ENCODE results near the gene RALGAPB.
"Not testable (repeated sequence)": the region's sequence is repeated elsewhere in the genome, so short reads cannot be mapped to it uniquely, and the experiment has no call there.

RALGAPB gene

DNA sequence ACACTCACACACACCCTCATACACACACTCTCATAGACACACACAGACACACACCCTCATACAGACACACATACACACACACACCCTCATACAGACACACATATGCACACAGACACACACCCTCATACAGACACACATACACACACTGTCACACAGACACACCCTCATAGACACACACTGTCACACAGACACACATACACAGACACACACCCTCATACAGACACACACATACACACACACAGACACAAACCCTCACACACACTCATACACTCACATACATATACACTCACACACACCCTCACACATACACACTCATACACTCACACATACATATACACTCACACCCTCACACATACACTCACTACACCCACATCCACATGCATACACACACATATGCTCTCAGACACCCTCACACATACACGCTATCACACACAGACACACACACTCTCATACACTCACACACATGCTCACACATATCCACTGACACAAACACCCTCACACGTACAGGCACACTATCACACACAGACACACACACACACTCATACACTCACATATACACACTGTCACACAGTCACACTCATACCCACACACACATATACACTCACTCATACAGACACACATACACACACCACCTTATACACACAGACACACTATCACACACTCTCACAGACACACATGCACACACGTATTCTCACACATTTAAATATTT, 117.5 kb downstream of the RALGAPB start:
- no peak for DNase-seq

- DNase-seq, result no peak
These were observed 118.2 kb downstream of the RALGAPB start for GRCh38 chr20:38590676-38591473.

DNA sequence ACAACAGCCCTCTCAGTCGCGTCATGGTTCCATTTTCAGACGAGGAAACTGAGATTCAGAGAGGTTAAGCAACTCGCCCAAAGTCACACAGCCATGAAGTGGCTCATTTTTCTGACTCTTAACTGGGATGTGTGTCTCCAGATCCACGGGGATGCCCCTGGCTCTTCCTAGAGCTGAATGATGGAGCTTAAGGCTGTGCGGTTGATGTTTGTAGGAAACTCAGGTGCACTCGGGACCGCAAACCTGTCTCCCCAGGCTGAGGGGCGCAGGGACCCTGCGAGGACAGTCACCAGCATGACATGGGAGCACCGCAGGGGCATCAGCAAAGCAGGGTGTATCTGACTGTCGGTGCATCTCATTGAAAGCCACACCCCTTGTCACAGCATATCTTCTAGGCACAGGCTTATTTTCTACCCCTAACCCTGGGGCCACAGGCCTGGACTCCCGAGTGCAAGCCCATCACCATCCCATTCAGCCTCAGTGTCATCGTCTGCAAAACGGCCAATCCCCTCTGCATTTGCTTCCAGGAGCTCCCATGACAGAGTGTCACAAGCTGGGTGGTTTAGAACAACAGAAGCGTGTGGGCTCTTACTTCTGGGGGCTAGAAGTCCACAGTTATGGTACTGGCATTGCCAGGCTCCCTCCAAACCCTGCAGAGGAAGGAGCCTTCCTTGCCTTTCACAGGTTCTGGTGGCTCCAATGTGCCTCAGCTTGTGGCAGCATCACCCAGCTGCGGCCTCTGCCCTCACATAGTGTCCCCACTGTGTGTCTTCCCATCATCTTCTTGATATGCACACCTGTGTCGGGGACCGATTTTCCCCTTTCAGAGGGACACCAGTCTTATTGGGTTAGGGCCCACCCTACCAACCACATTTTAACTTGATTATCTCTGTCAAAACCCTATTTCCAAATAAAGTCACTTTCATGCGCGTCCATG, 119.1 kb downstream of the RALGAPB start:
- DNase-seq, result no peak

GRCh38 chr20:38592411-38592790, 119.8 kb downstream of the RALGAPB start:
- DNase-seq, result not testable (repeated sequence)

- DNase-seq, result not testable (repeated sequence)
These were observed 121.6 kb downstream of the RALGAPB start for GRCh38 chr20:38594281-38594680.

GRCh38 chr20:38595886-38596285, 123.2 kb downstream of the RALGAPB start:
- not testable (repeated sequence) for DNase-seq

DNA sequence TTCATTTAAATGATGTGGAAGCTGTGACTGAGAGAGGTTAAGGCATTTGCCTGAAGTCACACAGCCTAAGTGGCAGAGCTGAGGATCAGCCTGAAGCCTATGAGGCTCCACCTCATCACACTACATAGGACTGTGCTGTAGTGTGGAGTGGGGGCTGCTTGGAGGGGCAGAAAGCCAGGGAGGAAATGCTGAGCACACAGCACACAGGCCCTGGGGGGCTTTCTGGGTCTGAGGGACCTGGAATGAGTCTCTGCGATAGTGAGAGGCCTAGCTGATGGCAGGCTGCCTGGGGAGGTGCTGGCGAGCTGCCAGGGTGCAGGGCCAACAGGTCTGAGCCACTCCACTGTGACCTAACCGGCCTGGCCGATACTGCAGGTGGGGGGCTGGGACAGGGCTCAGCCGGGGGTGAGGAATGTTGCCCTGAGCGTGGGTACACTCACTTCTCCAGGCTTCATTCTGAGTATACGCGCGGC, 126.8 kb downstream of the RALGAPB start:
- no peak for DNase-seq

- DNase-seq, result no peak
These were observed 127.4 kb downstream of the RALGAPB start for GRCh38 chr20:38600057-38600456.

- no peak for DNase-seq
These were observed 128.9 kb downstream of the RALGAPB start, which contains the start of gene ARHGAP40 for GRCh38 chr20:38601216-38602184. Gene ARHGAP40, plus strand, starts transcription at chr20:38601809.

- DNase-seq, result no peak
These were observed 129.5 kb downstream of the RALGAPB start for GRCh38 chr20:38602185-38602581.

DNA sequence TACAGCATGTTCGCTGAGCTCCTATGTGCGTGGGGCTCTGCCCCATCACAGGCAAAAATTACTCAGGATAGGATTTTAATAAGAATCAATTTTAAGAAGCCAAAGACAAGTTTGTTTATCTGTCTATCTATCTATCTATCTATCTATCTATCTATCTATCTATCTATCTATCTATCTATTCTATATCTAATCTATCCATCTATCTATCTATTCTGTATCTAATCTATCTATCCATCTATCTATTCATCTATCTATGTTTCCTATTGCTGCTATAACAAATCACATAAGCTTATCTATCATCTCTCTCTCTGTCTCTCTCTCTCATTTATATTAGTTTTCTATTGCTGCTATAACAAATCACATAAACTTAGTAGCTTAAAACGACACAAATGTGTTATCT, 130.6 kb downstream of the RALGAPB start:
- DNase-seq, result no peak

DNA sequence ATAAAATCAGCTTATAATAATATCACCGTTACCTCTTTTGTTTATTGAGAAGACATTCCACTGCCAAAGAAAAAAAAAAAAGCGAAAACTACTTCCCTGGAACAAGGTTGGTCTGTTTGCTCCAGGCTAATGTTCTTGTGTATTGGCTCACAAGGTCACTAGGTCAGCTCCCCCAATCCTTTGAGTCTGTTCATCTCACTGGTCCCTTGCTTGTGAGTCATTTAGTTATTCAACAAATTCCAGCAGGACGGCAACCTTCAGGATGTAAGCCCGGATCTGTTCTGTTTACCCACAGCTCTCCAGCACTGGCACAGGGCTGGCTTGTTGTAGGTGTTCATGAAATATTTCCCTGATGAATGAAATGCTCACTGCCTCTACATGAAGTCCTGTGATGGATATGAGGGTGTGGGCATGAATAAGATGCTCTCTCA, 132.2 kb downstream of the RALGAPB start:
- DNase-seq, result no peak

GRCh38 chr20:38607351-38607750, 134.7 kb downstream of the RALGAPB start:
- DNase-seq, result no peak

DNA sequence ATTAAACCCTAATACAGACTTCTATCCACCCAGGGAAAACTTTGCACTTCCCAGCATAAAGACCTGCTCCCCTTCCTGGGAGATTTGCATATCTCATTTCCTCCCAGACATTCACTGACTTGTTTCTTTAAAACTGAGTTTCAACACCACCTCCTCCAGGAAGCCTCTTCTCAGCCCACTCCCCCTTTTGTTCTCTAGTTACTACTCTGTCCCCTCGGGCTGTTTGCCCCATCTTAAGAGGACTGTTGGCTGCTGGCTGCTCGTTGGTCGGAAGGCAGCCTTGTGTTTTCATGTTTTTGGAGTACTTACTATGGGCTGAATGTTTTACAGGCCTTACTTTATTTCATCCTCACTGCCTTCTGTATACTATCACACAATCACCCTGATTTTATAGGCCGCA, 135.5 kb downstream of the RALGAPB start:
- DNase-seq, result no peak

GRCh38 chr20:38609815-38610214, 137.2 kb downstream of the RALGAPB start:
- peak; percentile 24 for DNase-seq

DNA sequence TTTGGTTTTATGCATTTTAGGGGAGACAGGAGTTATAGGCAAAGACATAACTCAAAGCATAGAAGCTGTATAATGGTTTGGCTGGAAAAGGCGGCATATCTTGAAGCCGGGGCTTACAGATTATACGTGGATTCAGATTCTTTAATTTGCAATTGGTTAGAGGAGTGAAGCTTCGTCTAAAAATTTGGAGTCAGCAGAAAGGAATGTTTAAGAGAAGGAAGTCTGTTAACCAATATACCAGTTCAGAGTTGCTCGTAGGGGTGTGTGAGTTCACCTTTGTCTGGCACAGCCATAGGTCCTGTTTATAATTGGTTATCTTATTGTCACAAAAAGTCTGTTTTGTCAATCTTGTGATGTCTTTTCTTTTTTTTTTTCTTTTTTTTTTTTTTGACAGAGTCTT, 137.9 kb downstream of the RALGAPB start:
- no peak for DNase-seq

- DNase-seq, result no peak
These were observed 140.3 kb downstream of the RALGAPB start for GRCh38 chr20:38612751-38613515.

DNA sequence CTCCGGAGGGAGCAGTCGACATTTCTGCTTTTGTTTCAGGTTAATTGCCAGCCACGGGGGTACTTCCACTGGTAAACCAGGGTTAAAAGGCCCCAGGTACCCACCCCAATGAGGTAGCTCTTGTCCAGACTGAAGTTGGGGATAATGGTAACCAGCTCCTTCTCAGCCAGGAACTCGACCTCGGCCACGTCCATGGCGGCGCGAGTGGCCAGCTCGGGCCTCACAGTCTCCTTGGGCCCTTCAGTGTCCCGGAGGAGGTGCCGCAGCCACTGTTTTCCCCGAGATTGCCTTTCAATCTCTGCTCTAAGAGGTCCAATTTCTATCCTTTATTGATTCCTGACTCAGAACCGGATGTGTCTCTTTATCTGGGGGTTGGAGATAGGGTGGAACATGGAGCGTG, 142.6 kb downstream of the RALGAPB start:
- DNase-seq, result no peak

DNA sequence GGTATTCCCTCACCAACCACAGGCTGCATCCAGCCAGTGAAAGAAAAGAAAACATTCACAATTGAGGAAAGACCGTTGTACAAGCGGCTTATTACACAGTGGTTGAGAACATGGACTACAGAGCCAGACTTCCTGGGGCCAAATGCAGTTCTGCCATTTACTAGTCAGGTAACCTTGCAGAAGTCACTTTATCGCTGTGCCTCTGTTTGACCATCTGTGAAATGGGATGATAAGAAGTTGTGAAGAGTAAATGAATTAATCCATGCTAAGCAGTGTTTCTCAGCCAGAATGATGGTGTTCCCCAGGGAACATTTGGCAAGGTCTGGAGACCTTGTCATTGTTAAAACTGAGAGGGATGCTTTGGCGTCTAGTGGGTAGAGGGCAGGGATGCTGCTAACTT, 143.8 kb downstream of the RALGAPB start:
- no peak for DNase-seq

DNA sequence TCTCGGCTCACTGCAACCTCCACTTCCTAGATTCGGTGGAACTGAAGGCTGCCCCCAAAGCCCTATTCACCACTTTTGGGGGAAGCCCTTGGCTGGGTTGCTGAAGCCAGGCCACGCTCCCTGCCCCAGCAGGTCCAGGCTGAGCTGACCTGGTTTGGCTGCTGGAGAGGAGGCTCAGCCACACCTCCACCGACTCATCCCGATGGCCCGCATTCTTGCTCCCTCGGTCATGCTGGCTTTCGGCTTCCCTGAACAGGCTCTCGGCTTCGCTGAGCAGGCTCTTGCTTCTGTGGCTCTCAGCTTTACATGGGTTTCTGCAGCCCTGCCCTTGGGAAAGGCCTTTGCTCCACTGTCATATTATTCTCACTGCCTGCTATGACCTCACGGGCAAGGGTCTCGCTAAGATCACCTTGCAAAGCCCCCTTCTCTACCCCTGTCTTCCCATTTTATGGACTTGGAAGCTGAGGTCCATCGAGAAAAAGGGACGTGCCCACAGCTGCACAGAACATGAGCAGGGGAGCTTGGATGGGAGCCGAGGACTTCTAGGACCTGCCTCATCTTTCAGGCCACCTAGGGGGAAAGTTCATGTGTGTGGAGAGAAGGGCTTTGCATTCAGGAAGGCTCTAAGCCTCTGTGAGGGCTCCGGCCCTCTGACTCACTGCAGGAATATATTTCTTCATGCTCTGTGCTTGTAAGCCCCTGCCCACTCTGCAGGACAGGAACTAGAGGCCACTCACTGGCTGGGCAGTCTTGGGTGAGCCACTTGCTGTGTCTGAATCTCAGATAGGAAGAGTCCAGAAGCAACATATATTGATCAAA, 144.6 kb downstream of the RALGAPB start:
- no peak for DNase-seq
